Measurements from ENCODE around the gene PGBD1. TPM values are rescaled to one million over a fixed set of nuclear protein-coding genes. Genes with fewer than 3 reads are reported as not detected.

The PGBD1 gene
- total and polyA plus RNA-seq, 2 of the 13 experiments (the other 11 are each of a cell fraction or from before 2014, with no cell fraction given): 3.6 to 6.9 TPM

DNA sequence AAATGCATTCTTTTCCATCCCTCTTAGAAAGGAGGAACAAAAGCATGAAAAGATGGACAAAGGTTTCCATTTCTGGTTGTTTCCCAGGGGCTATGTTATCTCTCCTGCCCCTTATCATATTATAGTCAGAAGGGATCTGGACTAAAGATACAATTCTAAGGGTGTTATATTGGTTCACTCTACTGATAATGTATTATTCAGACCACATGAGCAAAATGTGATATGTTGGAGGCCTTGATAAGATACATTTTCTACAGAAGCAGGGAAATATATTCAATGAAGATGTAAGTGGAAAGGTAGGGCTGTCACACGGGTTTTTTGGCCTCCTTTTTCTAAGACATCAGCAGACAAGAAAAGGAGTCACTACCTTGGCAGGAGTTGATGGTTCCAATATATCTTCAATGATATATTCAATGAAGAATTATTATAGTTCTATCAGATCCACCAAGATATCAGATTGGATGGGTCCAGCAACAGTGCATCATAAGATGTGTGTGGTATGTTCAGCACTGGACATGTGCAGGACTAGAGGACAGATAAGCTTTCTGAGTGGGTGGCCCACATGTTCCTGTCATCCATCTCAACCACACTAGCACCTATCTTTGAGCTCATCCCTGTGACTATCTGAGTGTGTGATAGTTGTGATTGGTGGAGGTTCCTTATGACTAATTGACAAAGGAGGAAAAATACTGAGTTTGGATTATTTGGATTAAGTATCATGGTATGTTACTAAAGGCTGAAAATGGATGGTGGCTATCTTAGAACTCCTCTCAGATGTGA is 62.7 kb downstream of the PGBD1 start:
- ATAC-seq (no peak), DNase-seq (ENCODE audit: low spot score) (no peak), FAIRE-seq (no peak)
- Histone ChIP-seq H3K9me3 (ENCODE audit: low read length) (peaks cover 8% of the 10 kb centered on the region), H3K79me2 (ENCODE audit: insufficient read depth, low read length) (no peaks in the 10 kb centered on the region), H3K27ac (ENCODE audit: extremely low read length, insufficient read depth, low read length) (no peak overlapping the region), H3K27me3 (ENCODE audit: control insufficient read depth in 1 of 2, insufficient read depth in 2 of 2, low read length in 2 of 2) (no peaks in the 10 kb centered on the region), H3K4me3 (replicated peaks in 1 of 3; ENCODE audit: insufficient read depth in 1 of 3, low read depth in 2 of 3, low read length in 3 of 3) (no peak overlapping the region), H2AFZ (ENCODE audit: low read length) (no peak overlapping the region), H3K36me3 (replicated peaks in 1 of 2; ENCODE audit: control insufficient read depth in 1 of 2, insufficient read depth in 2 of 2, low read length in 2 of 2) (no peaks in the 10 kb centered on the region), H3K4me1 (ENCODE audit: insufficient read depth, low read length) (peaks cover 19% of the 10 kb centered on the region), H4K20me1 (ENCODE audit: insufficient read depth, low read length) (no peaks in the 10 kb centered on the region), H3K4me2 (ENCODE audit: low read depth, low read length) (no peak overlapping the region), H3K9ac (ENCODE audit: insufficient read depth, low read depth, low read length) (no peak overlapping the region)
- CTCF ChIA-PET (ENCODE audit: low intra/inter-chr PET ratio, low total read pairs): no interaction called here
- POLR2A ChIA-PET: interaction anchor here (1.0 to 2.4 kb wide), 4 partner anchors 8 to 207 kb away, joined by 3 to 38 read pairs (median 6); partner anchors contain the start of genes PGBD1 and ZSCAN31
- BruUV-seq (replicated peaks): no TSS peak
- WGBS (ENCODE audit: low lambda C conversion rate): 16% methylated on average over 1 of the region's 1 CpG
- in situ Hi-C loops (cut with HindIII; ENCODE audit: extremely low pct_ligation_motif_present, low pct_unique_long_range_greater_than_20kb) (no loop called here), intact Hi-C loops (cut with micrococcal nuclease; ENCODE audit: unreplicated experiment) (no loop called here)
- TF ChIP-seq, protein P1, sequence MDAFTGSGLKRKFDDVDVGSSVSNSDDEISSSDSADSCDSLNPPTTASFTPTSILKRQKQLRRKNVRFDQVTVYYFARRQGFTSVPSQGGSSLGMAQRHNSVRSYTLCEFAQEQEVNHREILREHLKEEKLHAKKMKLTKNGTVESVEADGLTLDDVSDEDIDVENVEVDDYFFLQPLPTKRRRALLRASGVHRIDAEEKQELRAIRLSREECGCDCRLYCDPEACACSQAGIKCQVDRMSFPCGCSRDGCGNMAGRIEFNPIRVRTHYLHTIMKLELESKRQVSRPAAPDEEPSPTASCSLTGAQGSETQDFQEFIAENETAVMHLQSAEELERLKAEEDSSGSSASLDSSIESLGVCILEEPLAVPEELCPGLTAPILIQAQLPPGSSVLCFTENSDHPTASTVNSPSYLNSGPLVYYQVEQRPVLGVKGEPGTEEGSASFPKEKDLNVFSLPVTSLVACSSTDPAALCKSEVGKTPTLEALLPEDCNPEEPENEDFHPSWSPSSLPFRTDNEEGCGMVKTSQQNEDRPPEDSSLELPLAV (CRISPR knock-in tag; conservative IDR thresholded peaks at IDR 0.05; ENCODE audit: low read depth): no peak
- no peak for TF ChIP-seq SMYD3 (CRISPR knock-in tag; IDR thresholded peaks at IDR 0.05)

DNA sequence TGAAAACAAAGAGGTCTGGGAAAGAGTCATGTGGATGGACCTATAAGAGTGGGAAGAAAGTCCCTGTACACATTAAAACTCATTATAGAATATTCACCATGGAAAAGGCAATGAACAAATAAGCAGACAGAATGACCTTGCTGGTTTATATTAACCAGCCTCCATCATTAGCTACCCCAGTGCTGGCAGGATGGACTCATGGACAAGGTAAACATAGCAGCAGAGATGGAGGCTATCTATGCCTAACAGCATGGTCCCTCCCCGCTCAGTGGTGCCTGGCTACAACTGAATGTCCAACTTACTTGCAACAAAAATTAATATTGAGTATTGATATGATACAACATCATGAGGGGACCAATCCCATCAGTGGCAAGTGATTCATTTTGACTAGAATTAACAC is 63.8 kb downstream of the PGBD1 start:
- ATAC-seq (peak; percentile 85), FAIRE-seq (peak; percentile 68), DNase-seq (ENCODE audit: low spot score) (peak; percentile 56)
- H3K27ac ChIP-seq (ENCODE audit: extremely low read length, insufficient read depth, low read length): no peak overlapping the region
- H3K79me2 ChIP-seq (ENCODE audit: insufficient read depth, low read length): peaks cover under 1% of the 10 kb centered on the region
- BruUV-seq (replicated peaks): no TSS peak
- peak overlapping the region in 1 of 3 experiments; percentile 0; a peak in 1 of 6 replicates for H3K4me3 ChIP-seq (replicated peaks in 1 of 3; ENCODE audit: insufficient read depth in 1 of 3, low read depth in 2 of 3, low read length in 3 of 3)
- peaks cover 3% of the 10 kb centered on the region for H3K9me3 ChIP-seq (ENCODE audit: low read length)
- no peak overlapping the region for H2AFZ ChIP-seq (ENCODE audit: low read length)
- intact Hi-C loops (cut with micrococcal nuclease; ENCODE audit: unreplicated experiment) (loop anchor here (1.0 kb wide), 1 partner anchor 10 kb away; no protein-coding TSS in a partner anchor), in situ Hi-C loops (cut with HindIII; ENCODE audit: extremely low pct_ligation_motif_present, low pct_unique_long_range_greater_than_20kb) (no loop called here)
- H3K4me1 ChIP-seq (ENCODE audit: insufficient read depth, low read length): peaks cover 19% of the 10 kb centered on the region
- H3K9ac ChIP-seq (ENCODE audit: insufficient read depth, low read depth, low read length): no peak overlapping the region
- ChIA-PET CTCF (ENCODE audit: low intra/inter-chr PET ratio, low total read pairs) (no interaction called here), POLR2A (interaction anchor here (1.0 to 2.4 kb wide), 6 partner anchors 9 to 209 kb away, joined by 3 to 38 read pairs (median 6); partner anchors contain the start of genes PGBD1, ZSCAN26 and ZSCAN31)
- H3K27me3 ChIP-seq (ENCODE audit: control insufficient read depth in 1 of 2, insufficient read depth in 2 of 2, low read length in 2 of 2): no peaks in the 10 kb centered on the region; a peak in 1 of 5 replicates
- H3K36me3 ChIP-seq (replicated peaks in 1 of 2; ENCODE audit: control insufficient read depth in 1 of 2, insufficient read depth in 2 of 2, low read length in 2 of 2): no peaks in the 10 kb centered on the region
- no peaks in the 10 kb centered on the region for H4K20me1 ChIP-seq (ENCODE audit: insufficient read depth, low read length)
- H3K4me2 ChIP-seq (ENCODE audit: low read depth, low read length): peak overlapping the region; percentile 43
- 29% methylated on average over 1 of the region's 1 CpG for WGBS (ENCODE audit: low lambda C conversion rate)
- TF ChIP-seq, protein P2, sequence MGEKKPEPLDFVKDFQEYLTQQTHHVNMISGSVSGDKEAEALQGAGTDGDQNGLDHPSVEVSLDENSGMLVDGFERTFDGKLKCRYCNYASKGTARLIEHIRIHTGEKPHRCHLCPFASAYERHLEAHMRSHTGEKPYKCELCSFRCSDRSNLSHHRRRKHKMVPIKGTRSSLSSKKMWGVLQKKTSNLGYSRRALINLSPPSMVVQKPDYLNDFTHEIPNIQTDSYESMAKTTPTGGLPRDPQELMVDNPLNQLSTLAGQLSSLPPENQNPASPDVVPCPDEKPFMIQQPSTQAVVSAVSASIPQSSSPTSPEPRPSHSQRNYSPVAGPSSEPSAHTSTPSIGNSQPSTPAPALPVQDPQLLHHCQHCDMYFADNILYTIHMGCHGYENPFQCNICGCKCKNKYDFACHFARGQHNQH (CRISPR knock-in tag; IDR thresholded peaks at IDR 0.05): 0 out of 2 replicates have a peak, but pooled peaks have one; percentile 58
- 0 out of 2 replicates have a peak, but pooled peaks have one; percentile 26 for TF ChIP-seq SIN3A (IDR thresholded peaks at IDR 0.05; ENCODE audit: borderline replicate concordance, low read depth, low read length)
- TF ChIP-seq FOSL2 (CRISPR knock-in tag; IDR thresholded peaks at IDR 0.05): peak; percentile 47
- no peak for TF ChIP-seq TBL1XR1 (IDR thresholded peaks at IDR 0.05; ENCODE audit: borderline replicate concordance, low read length, partially characterized antibody)
- TF ChIP-seq, protein P3, sequence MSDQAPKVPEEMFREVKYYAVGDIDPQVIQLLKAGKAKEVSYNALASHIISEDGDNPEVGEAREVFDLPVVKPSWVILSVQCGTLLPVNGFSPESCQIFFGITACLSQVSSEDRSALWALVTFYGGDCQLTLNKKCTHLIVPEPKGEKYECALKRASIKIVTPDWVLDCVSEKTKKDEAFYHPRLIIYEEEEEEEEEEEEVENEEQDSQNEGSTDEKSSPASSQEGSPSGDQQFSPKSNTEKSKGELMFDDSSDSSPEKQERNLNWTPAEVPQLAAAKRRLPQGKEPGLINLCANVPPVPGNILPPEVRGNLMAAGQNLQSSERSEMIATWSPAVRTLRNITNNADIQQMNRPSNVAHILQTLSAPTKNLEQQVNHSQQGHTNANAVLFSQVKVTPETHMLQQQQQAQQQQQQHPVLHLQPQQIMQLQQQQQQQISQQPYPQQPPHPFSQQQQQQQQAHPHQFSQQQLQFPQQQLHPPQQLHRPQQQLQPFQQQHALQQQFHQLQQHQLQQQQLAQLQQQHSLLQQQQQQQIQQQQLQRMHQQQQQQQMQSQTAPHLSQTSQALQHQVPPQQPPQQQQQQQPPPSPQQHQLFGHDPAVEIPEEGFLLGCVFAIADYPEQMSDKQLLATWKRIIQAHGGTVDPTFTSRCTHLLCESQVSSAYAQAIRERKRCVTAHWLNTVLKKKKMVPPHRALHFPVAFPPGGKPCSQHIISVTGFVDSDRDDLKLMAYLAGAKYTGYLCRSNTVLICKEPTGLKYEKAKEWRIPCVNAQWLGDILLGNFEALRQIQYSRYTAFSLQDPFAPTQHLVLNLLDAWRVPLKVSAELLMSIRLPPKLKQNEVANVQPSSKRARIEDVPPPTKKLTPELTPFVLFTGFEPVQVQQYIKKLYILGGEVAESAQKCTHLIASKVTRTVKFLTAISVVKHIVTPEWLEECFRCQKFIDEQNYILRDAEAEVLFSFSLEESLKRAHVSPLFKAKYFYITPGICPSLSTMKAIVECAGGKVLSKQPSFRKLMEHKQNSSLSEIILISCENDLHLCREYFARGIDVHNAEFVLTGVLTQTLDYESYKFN (CRISPR knock-in tag; conservative IDR thresholded peaks at IDR 0.05): peak; percentile 73
- TF ChIP-seq ZNF674 (CRISPR knock-in tag; IDR thresholded peaks at IDR 0.05; ENCODE audit: low read depth): no peak
- TF ChIP-seq MIER2 (CRISPR knock-in tag; IDR thresholded peaks at IDR 0.05): no peak
- TF ChIP-seq NR2F6 (IDR thresholded peaks at IDR 0.05): no peak
- peak; percentile 36; the same call in 1 of the 2 replicates for TF ChIP-seq NR2F6 (CRISPR knock-in tag; IDR thresholded peaks at IDR 0.05)

All from HepG2 (cell line).